GM18858 (cell line): ENCODE results near the gene GAS2.
"Not testable (repeated sequence)": the region's sequence is repeated elsewhere in the genome, so short reads cannot be mapped to it uniquely, and the experiment has no call there.

Experiments used
- ATAC-seq: cut with Tn5 transposase; IDR thresholded peaks from one replicate; pipeline ENCODE4 v1.9.1; 2021; ENCODE audit not compliant: unreplicated experiment

The GAS2 gene

GRCh38 chr11:22666325-22666687 is at the start of gene GAS2:
Gene GAS2, plus strand, starts transcription at chr11:22666611. Its CDS starts 8,259 bp downstream, at chr11:22674870.
- no peak for ATAC-seq

- ATAC-seq: no peak
These were observed 48.5 kb upstream of the GAS2 start for GRCh38 chr11:22617868-22618267.

DNA sequence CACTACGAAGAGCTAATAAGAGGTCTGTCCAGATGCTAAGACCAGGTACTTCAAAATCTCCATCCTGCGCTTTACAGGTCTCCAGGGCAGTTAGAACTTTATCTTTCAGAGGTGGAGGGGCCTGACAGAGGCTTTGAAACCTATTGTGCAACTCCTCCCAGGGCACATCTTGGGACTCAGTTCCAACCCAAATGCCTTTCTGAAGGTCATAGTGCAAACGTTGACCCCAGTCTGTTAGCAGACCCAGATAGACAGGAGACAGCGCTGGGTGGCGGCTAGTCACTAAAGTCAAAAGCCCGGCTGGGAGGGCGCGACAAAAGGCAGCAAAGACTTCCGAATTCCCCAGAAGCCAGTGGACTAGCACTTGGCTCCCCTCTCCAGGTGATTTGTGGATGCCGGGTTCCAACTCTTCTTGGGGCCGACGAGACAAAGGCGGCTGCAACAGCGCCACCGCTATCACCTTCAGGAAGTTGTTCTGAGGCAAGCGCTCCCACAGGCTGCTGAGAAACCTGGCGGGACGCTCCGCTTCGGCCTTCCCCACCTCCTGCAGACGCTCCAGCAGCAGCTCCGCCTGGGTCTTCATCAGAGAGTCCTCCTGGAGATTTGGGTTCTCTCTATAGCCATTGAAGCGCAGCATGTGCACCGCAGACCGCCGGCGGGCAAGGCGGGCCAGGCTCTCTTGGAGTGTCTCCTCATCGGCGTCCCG is 41.5 kb upstream of the GAS2 start:
- peak; percentile 28 for ATAC-seq

DNA sequence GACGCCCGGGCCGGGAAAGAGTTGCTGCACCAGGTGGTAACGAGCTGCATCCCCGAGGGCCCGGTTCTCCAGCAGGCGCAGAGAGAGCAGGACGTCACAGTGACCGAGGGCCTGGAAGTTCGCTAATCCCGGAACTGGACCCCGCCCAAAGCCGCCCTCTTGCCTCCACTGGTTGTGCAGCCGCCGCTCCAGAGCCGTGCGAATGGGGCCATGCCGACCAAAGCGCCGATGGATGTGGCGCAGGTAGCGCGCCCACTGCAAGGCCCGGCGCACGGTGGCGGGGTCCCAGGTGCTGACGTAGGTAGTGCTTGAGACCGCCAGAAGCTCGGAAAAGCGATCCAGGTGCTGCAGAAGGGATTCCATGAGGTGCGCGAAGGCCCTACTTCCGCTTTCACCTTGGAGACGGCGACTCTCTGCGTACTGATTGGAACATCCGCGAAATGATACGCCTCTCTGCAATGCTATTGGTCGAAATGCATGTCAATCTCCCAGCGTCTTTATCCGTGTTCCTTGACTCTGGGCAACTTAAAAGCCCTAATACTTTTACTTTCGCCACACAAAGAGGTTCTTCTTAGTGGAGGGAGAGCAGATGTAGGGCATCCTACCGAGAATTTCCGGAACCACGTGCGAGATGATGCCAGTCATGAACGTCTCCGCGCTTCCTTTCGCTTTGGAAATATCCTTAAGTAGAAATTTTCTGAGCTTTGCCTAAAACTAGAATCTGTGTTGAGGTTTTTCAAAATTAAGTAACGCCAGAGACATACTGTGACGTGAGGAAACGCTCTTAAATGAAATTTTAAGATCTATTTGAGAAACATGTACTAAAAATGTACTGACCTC is 40.7 kb upstream of the GAS2 start, which contains the start of gene FANCF:
Gene FANCF, minus strand, starts transcription at position 376 of the 840 bp plus-strand sequence. Its CDS starts 13 bp downstream, at position 363.
- peak; percentile 98 for ATAC-seq

- ATAC-seq: no peak
These were observed 39.7 kb upstream of the GAS2 start for GRCh38 chr11:22626573-22627239.

GRCh38 chr11:22627421-22627820 is 39.0 kb upstream of the GAS2 start:
- no peak for ATAC-seq

- no peak for ATAC-seq
These were observed 33.0 kb upstream of the GAS2 start for GRCh38 chr11:22633354-22633902.

DNA sequence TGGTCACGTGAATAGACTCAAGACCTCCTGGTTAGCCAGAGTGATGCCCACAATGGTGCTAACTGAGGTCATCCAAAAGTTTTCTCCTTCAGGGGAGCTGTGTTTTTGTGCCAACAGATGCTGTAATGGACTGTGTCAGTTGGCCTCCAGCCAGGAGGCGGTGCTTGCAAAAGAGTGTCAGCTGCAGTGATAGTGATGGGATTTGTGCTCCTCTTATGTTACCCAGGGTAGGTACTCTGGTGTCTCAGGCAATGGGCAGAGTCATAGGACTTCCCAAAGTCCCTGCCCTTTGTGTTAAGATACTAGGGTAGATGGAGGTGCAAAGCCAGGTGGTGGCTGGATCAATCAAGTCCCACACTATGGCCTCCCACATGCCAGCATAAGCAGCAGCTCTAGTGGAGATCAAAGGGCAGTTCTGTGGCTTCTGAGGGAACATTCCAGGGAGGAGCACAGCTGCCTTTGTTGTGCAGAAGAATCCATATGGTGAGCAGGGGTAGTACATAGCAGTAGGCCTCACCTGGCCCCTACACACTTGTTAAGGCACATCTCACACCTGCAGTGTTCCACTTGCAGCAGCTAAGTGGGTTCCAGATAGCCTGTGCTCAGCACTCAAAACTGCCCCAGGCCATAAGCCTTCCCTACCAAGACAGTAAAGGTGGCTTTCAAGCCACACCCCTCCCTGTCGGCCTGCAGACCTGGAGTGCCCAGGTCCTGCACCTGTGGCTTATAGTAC is 31.3 kb upstream of the GAS2 start:
- ATAC-seq: no peak

DNA sequence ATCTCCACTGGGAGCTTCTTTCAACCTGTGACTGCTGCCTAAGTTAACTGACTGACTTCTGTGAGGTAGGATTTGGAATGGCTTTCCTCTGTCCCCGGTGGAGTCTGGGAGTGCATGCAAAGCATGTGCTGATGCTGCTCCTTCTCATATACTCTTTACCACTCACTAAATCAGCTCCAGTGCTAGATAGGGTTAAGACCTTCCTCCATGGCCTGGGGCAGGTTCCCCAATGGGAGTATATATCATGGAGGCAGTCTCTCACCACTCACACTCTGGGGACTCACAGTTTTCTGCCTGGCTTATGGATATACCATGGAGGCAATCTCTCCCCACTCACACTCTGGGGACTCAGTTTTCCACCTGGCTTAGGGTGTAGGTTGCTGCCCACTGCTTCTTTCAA is 30.7 kb upstream of the GAS2 start:
- ATAC-seq: no peak

DNA sequence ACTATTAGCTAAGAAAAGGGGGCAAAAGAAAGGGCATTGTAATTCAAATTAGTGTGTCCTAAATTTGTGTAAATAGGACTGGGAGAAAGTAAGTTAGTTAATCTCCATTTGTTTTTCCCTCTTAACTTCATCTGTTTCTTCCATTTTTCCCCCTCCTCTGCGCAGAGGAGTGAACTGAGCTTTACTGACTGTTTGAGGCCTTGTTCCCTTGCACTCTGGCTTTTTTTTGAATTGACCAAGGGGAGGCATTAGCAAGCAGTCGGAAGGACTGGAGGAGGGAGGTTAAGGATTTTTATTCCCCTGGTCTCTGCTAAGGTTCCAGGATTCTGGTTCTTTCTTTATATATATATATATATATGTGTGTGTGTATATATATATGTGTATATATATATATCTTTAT is 25.5 kb upstream of the GAS2 start:
- ATAC-seq: no peak

GRCh38 chr11:22641559-22641958 is 24.9 kb upstream of the GAS2 start:
- no peak for ATAC-seq

- ATAC-seq: not testable (repeated sequence)
These were observed 14.1 kb upstream of the GAS2 start for GRCh38 chr11:22652346-22652745.

GRCh38 chr11:22656130-22656529 is 10.3 kb upstream of the GAS2 start:
- ATAC-seq: no peak

DNA sequence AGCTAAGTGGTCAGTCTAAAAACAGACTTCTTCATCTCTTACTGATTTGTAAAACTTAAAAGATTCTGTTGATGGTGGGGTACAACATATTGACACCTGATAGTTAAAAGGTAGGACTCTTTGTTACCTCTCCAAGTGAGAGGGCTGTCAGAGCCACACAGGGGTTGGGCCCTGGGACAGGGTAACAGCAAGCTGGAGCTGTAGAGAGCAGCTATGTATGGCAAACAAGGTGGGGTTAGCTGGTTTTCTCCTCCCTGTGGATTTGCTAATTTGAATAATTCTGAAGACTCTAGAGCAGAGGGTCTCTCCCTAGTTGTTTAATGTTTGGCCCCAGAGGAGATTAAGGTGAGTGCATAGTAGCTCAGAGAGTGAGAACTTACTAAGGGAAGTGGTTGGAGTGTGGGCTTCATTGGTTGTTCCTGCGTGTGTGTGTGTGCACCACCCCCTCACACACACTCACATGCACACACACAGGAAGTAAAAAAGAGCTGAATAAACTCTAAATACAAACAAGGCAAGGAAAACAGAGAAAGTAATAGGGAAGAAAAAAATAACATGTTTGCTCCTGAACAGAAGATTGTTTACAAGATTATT is 9.2 kb upstream of the GAS2 start:
- peak; percentile 98 for ATAC-seq

- no peak for ATAC-seq
These were observed 6.6 kb upstream of the GAS2 start for GRCh38 chr11:22659783-22660182.

GRCh38 chr11:22666688-22667439 is 453 bp downstream of the GAS2 start:
- ATAC-seq: no peak

GRCh38 chr11:22668005-22668796 is 1.8 kb downstream of the GAS2 start:
- ATAC-seq: no peak

DNA sequence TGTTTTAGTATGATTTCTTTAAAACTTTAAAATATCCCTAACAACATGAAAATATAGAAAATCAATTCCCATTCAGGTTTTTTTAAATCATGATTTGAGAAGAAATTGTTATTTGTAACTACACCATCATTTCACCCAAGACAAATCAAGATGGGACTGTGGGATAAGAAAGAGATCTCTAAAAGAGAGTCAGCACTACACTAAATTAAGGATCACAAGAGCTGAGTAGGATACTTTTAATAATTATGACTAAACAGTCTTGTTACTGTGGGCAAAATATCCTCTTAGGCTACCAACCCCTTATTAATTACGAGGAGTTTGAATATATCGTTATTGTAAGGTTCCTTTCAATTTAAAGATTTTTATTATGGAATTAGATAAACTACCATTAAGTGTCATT is 3.0 kb downstream of the GAS2 start:
- ATAC-seq: no peak

DNA sequence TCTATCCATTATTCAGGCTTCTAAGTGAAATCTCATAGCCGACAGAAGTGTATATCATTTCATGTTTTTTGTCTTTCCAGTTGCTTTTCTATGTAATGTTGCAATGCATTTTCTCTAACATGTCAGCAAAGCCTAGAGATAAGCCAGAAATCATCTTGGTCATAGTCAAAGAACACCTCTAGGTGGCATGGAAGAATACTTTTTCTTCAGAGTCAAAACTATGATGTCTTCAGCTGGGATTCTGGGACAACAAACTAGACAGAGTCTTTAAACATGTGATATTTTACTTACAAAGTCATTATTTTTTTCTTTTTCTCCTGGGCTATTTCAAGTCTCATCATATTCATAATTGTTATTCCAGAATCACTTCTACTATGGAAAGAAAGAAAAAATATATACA is 4.4 kb downstream of the GAS2 start:
- ATAC-seq: peak; percentile 50
